Keratinocyte (primary cell): ENCODE data around the gene VAT1L.

Experiments
- CTCF ChIP-seq, 3 experiments: IDR thresholded peaks in 1 of 3; conservative IDR thresholded peaks in 1 of 3; optimal IDR thresholded peaks in 1 of 3; 2 replicates in 2 of 3; 3 replicates in 1 of 3; pipeline versions ENCODE3 to v1.5.1; 2011; ENCODE audit warnings: low read length in 3 of 3, mild to moderate bottlenecking in 3 of 3, moderate library complexity in 2 of 3, control low read depth in 1 of 3, inconsistent platforms in 1 of 3; ENCODE audit not compliant: insufficient read depth in 2 of 3; ENCODE audit errors: extremely low read depth in 1 of 3
- EZH2 ChIP-seq: IDR thresholded peaks from one replicate; pipeline ENCODE4 v1.6.1; 2012; ENCODE audit warnings: inconsistent platforms, mild to moderate bottlenecking, low read length, moderate library complexity

GRCh38 chr16:77938913-77939312 is 150.5 kb downstream of the VAT1L start:
- TF ChIP-seq CTCF (optimal IDR thresholded peaks at IDR 0.05 in 1 of 3, IDR thresholded peaks at IDR 0.05 in 1 of 3, conservative IDR thresholded peaks at IDR 0.05 in 1 of 3; ENCODE audit: extremely low read depth in 1 of 3, insufficient read depth in 2 of 3, low read length in 3 of 3) (no peak), EZH2 (no peak)
